GM12864 (cell line): ENCODE results near the gene EHBP1.

ENCODE experiments used
- DNase-seq: peaks from one replicate; pipeline ENCODE4 v3.0.0-alpha.2; 2011; ENCODE audit warnings: low read depth
- H3K4me3 ChIP-seq: 2 replicates; pipeline ENCODE4 v1.5.1; 2011; ENCODE audit warnings: mild to moderate bottlenecking, low read depth, low read length, control low read depth
- TF ChIP-seq, protein P1 (sequence below): IDR thresholded peaks from 2 replicates; pipeline ENCODE4 v1.5.1; 2011; ENCODE audit warnings: low read depth, mild to moderate bottlenecking, moderate library complexity, low read length, control low read depth, inconsistent platforms; ENCODE audit errors: missing control alignments

The EHBP1 gene

DNA sequence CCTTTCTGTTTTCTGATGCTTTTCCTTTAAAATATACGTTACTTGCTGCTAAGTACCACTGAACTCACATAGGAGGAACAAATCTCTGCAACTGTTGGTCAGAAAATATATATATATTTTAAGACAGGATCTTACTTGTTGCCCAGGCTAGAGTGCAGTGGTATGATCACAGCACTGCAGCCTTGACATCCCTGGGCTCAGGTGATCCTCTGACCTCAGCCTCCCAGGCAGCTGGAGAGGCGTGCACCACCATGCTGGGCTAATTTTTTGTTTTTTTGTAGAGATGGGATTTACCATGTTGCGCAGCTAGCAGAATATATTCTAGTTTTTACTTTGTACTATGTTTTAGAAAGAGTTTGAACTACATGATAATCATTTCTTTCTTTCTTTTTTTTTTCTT lies 51.5 kb downstream of the EHBP1 start:
- TF ChIP-seq, protein P1, sequence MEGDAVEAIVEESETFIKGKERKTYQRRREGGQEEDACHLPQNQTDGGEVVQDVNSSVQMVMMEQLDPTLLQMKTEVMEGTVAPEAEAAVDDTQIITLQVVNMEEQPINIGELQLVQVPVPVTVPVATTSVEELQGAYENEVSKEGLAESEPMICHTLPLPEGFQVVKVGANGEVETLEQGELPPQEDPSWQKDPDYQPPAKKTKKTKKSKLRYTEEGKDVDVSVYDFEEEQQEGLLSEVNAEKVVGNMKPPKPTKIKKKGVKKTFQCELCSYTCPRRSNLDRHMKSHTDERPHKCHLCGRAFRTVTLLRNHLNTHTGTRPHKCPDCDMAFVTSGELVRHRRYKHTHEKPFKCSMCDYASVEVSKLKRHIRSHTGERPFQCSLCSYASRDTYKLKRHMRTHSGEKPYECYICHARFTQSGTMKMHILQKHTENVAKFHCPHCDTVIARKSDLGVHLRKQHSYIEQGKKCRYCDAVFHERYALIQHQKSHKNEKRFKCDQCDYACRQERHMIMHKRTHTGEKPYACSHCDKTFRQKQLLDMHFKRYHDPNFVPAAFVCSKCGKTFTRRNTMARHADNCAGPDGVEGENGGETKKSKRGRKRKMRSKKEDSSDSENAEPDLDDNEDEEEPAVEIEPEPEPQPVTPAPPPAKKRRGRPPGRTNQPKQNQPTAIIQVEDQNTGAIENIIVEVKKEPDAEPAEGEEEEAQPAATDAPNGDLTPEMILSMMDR: no peak
- DNase-seq: no peak
- H3K4me3 ChIP-seq: no peak overlapping the region

- TF ChIP-seq, protein P1: no peak
- DNase-seq: no peak
- no peak overlapping the region for H3K4me3 ChIP-seq
Observed at GRCh38 chr2:62760026-62760425, 54.5 kb downstream of the EHBP1 start.

DNA sequence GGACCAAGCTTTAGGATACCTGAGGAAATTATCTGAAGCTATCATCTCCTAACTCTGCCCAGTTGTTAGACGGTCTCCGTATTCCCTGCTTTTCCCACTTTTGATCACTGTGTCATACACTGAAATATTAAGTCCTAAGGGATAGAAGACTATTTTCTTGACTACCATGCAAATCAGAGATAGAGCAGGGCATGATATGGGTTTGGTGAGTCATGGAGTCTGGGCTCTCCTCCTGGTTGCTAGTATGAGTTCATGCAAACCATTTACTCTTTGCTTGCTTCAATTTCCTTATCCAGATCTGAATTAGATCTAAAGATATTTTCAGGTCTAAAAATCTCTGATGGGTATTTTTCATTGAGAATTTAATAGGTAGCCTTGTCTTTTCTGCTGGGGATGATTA lies 55.0 kb downstream of the EHBP1 start:
- TF ChIP-seq, protein P1: no peak
- no peak for DNase-seq
- H3K4me3 ChIP-seq: no peak overlapping the region

DNA sequence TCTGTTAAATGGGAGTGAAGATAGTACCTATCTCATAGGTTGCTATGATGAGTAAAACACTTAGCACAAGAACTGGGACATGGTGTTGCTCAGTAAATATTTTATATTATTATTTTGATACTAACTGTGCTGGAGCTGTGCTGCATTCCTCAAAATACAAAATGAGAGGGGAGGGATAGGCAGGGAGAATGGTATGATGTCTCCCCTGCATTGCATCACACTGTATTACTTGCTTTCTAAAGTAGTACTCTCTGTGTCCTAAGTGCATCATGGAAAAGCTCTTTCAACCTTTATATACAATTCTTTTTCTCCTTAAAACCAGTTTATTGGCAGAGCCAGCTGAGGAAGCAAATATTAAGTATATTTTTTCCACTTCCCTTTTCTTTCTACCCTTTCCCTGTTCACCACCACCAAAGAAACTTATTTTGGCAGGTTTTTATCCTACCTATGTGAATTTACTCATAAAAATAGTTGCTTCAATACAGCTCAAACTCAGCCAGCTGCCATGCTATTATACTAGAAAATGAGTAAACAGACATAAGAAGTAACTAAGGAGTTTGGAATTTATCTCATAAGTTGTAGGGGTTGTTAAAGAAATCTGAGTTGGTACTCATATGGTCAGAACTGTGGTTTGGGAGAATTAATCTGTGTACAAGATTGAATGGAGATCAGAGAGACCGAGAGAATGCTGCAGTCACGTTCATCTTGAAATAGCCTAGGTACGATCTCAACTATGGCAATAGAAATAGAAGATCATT lies 60.3 kb downstream of the EHBP1 start:
- H3K4me3 ChIP-seq: no peak overlapping the region
- TF ChIP-seq, protein P1: no peak
- no peak for DNase-seq

GRCh38 chr2:62768615-62769014 lies 63.1 kb downstream of the EHBP1 start:
- H3K4me3 ChIP-seq: no peak overlapping the region
- DNase-seq: no peak
- TF ChIP-seq, protein P1: no peak

GRCh38 chr2:62770629-62771028 lies 65.1 kb downstream of the EHBP1 start:
- TF ChIP-seq, protein P1: no peak
- H3K4me3 ChIP-seq: no peak overlapping the region
- DNase-seq: no peak
